Measurements from ENCODE around the gene ITPR3.

DNA sequence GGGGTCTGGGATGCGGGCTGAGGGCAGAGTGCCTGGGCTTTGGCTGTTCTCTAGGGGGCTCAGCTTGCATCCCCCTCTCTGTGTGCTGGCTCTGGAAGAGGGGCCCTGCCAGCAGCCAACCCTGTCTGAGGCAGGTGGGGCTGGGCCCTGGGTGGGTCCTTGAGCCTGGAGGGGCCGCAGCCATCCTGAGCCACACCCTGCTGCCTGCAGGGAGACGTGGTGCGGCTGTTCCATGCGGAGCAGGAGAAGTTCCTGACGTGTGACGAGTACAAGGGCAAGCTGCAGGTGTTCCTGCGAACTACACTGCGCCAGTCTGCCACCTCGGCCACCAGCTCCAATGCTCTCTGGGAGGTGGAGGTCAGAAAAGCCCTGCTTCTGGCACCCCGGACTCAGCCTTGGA lies 41.2 kb downstream of the ITPR3 start:
- TF ChIP-seq POLR2A (IDR thresholded peaks at IDR 0.05), result no peak
- TF ChIP-seq, protein P1, sequence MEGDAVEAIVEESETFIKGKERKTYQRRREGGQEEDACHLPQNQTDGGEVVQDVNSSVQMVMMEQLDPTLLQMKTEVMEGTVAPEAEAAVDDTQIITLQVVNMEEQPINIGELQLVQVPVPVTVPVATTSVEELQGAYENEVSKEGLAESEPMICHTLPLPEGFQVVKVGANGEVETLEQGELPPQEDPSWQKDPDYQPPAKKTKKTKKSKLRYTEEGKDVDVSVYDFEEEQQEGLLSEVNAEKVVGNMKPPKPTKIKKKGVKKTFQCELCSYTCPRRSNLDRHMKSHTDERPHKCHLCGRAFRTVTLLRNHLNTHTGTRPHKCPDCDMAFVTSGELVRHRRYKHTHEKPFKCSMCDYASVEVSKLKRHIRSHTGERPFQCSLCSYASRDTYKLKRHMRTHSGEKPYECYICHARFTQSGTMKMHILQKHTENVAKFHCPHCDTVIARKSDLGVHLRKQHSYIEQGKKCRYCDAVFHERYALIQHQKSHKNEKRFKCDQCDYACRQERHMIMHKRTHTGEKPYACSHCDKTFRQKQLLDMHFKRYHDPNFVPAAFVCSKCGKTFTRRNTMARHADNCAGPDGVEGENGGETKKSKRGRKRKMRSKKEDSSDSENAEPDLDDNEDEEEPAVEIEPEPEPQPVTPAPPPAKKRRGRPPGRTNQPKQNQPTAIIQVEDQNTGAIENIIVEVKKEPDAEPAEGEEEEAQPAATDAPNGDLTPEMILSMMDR (IDR thresholded peaks at IDR 0.05), result no peak

Measured in lower leg skin (tissue), 3 donors.